K562 (cell line): Measurements from ENCODE around the gene RPS6KA2.

Experiments used
- ATF3 ChIP-seq, 2 experiments: fragments of 450-650 bp in 1 of 2; sonication (generic) in 1 of 2; formaldehyde crosslinking in 1 of 2; IDR thresholded peaks in 1 of 2; conservative IDR thresholded peaks in 1 of 2; 2 replicates each; pipeline versions ENCODE4 v1.6.1 to v1.8.1; 2016 to 2023; ENCODE audit warnings: mild to moderate bottlenecking in 2 of 2, moderate library complexity in 2 of 2, inconsistent platforms in 1 of 2, missing genetic modification reagents in 1 of 2
- CEBPB ChIP-seq: fragments of 450-650 bp; IDR thresholded peaks from 2 replicates; pipeline ENCODE4 v1.6.1; 2016; ENCODE audit warnings: missing genetic modification characterization, missing compliant biosample characterization
- CTCF ChIP-seq, 3 experiments: IDR thresholded peaks in 2 of 3; conservative IDR thresholded peaks in 1 of 3; 2 replicates each; pipeline ENCODE4 v1.5.1; 2011 to 2012; ENCODE audit warnings: low read length in 3 of 3, mild to moderate bottlenecking in 3 of 3, control low read depth in 2 of 3, improper control_type of control experiment in 1 of 3, inconsistent platforms in 1 of 3, low read depth in 1 of 3, mixed read lengths in 1 of 3, moderate library complexity in 1 of 3; ENCODE audit not compliant: insufficient read depth in 2 of 3
- EWSR1 ChIP-seq: fragments of 450-650 bp; IDR thresholded peaks from 2 replicates; pipeline ENCODE4 v1.6.1; 2018; ENCODE audit warnings: borderline replicate concordance, mild to moderate bottlenecking, low read depth, moderate library complexity; ENCODE audit not compliant: partially characterized antibody
- HSF4 ChIP-seq: fragments of 250-450 bp; sonication (Bioruptor Pico); IDR thresholded peaks from 2 replicates; pipeline ENCODE4 v2.1.2; 2022; ENCODE audit warnings: mild to moderate bottlenecking, moderate library complexity, borderline replicate concordance
- MAZ ChIP-seq, 2 experiments: fragments of 450-650 bp in 1 of 2; sonication (generic) in 1 of 2; formaldehyde crosslinking; IDR thresholded peaks in 1 of 2; conservative IDR thresholded peaks in 1 of 2; 2 replicates each; pipeline versions ENCODE4 v1.4.0 to v1.5.0; 2020; ENCODE audit warnings: mild to moderate bottlenecking in 1 of 2, missing genetic modification reagents in 1 of 2
- NEUROD1 ChIP-seq: fragments of 150-350 bp; IDR thresholded peaks from 2 replicates; pipeline ENCODE4 v1.6.1; 2014; ENCODE audit warnings: borderline replicate concordance, low read length, low read depth; ENCODE audit not compliant: partially characterized antibody
- REST ChIP-seq, 2 experiments: fragments of 450-650 bp; formaldehyde crosslinking in 1 of 2; IDR thresholded peaks; 2 replicates each; pipeline versions ENCODE4 v1.4.0 to v1.6.1; 2014 to 2020; ENCODE audit warnings: mild to moderate bottlenecking in 2 of 2, borderline replicate concordance in 1 of 2, low read depth in 1 of 2
- SIX5 ChIP-seq, 2 experiments: IDR thresholded peaks; 2 replicates each; pipeline ENCODE4 v1.6.1; 2011; ENCODE audit warnings: low read length in 2 of 2, borderline replicate concordance in 1 of 2, low read depth in 1 of 2, mild to moderate bottlenecking in 1 of 2, moderate library complexity in 1 of 2; ENCODE audit not compliant: insufficient read depth in 1 of 2
- TAF1 ChIP-seq: IDR thresholded peaks from 2 replicates; pipeline ENCODE4 v1.6.1; 2011; ENCODE audit warnings: mild to moderate bottlenecking, low read length, moderate library complexity; ENCODE audit not compliant: insufficient read depth, control insufficient read depth, severe bottlenecking; ENCODE audit errors: extremely low read depth
- ZBTB11 ChIP-seq, 3 experiments: fragments of 200-800 bp in 1 of 3; fragments of 250-450 bp in 1 of 3; fragments of 450-650 bp in 1 of 3; sonication (Bioruptor Pico) in 1 of 3; sonication (Bioruptor generic) in 1 of 3; formaldehyde crosslinking in 1 of 3; IDR thresholded peaks; 2 replicates each; pipeline versions ENCODE4 v1.6.1 to v1.8.0; 2016 to 2022; ENCODE audit warnings: mild to moderate bottlenecking in 2 of 3, missing genetic modification characterization in 2 of 3, missing compliant biosample characterization in 1 of 3, moderate library complexity in 1 of 3
- ZC3H4 ChIP-seq: sonication (generic); formaldehyde crosslinking; IDR thresholded peaks from 2 replicates; pipeline ENCODE4 v1.9.0; 2021; ENCODE audit warnings: missing genetic modification reagents, borderline replicate concordance
- ZNF165 ChIP-seq: fragments of 250-450 bp; sonication (Bioruptor Pico); IDR thresholded peaks from 2 replicates; pipeline ENCODE4 v1.4.0; 2020; ENCODE audit warnings: borderline replicate concordance

- TF ChIP-seq ZNF165 (CRISPR knock-in tag) (no peak), NEUROD1 (no peak), REST (IDR thresholded peaks at IDR 0.05; ENCODE audit: borderline replicate concordance) (no peak), REST (CRISPR knock-in tag; IDR thresholded peaks at IDR 0.05; ENCODE audit: low read depth) (no peak), CTCF (IDR thresholded peaks at IDR 0.05 in 2 of 3, conservative IDR thresholded peaks at IDR 0.05 in 1 of 3; ENCODE audit: insufficient read depth in 2 of 3, low read depth in 1 of 3, low read length in 3 of 3) (no peak), CEBPB (tag) (no peak), ZBTB11 (CRISPR knock-in tag; IDR thresholded peaks at IDR 0.05) (no peak), MAZ (CRISPR knock-in tag; conservative IDR thresholded peaks at IDR 0.05 in 1 of 2, IDR thresholded peaks at IDR 0.05 in 1 of 2) (no peak), HSF4 (no peak), ZC3H4 (CRISPR knock-in tag) (no peak), TAF1 (no peak), ATF3 (IDR thresholded peaks at IDR 0.05) (no peak), ATF3 (CRISPR knock-in tag; conservative IDR thresholded peaks at IDR 0.05) (no peak), SIX5 (IDR thresholded peaks at IDR 0.05; ENCODE audit: borderline replicate concordance in 1 of 2, insufficient read depth in 1 of 2, low read depth in 1 of 2, low read length in 2 of 2) (no peak), EWSR1 (no peak)
Measured at GRCh38 chr6:166459272-166459671, 167.8 kb downstream of the RPS6KA2 start.
